Measurements from ENCODE around the gene SERPINE2. TPM values are rescaled to one million over a fixed set of nuclear protein-coding genes. Genes with fewer than 3 reads are reported as not detected.

SERPINE2 gene
- total RNA-seq, 1 experiment from 2014 or later = 93.3 TPM

GRCh38 chr2:224027070-224027469 lies 12.0 kb downstream of the SERPINE2 start:
- Histone ChIP-seq H3K9me2 (ENCODE audit: insufficient read depth) (no peaks in the 10 kb centered on the region), H3K4me2 (ENCODE audit: low read length) (no peak overlapping the region)

More at GRCh38 chr2:224027070-224027469, 12.0 kb downstream of the SERPINE2 start:
- ATAC-seq (no peak), DNase-seq (ENCODE audit: low read depth, low spot score) (no peak)
- no peaks in the 10 kb centered on the region for H4K20me1 ChIP-seq (ENCODE audit: insufficient read depth)
- intact Hi-C loops (cut with micrococcal nuclease) = no loop called here
- H3K4me3 ChIP-seq (replicated peaks in 1 of 2; ENCODE audit: low read depth in 1 of 2, low read length in 2 of 2) = no peak overlapping the region
- H3K9ac ChIP-seq (ENCODE audit: low read length) = no peak overlapping the region
- ChIA-PET RAD21 (ENCODE audit: low non-redundant PET in 1 of 2, low total read pairs in 2 of 2, uncharacterized antibody in 2 of 2, unreplicated experiment in 2 of 2) (no interaction called here), POLR2A (no interaction called here), CTCF (no interaction called here)
- no peaks in the 10 kb centered on the region for H3K9me3 ChIP-seq (ENCODE audit: control insufficient read depth in 1 of 2, insufficient read depth in 1 of 2, low read depth in 1 of 2, low read length in 2 of 2)
- no TSS peak for BruUV-seq (replicated peaks)
- H3K4me1 ChIP-seq (ENCODE audit: control insufficient read depth in 1 of 2, insufficient read depth in 2 of 2, low read length in 2 of 2) = no peaks in the 10 kb centered on the region
- H3K36me3 ChIP-seq (ENCODE audit: control insufficient read depth in 1 of 2, insufficient read depth in 2 of 2, low read length in 2 of 2) = peaks cover 0 to 3% of the 10 kb centered on the region in 2 experiments; a peak in 1 of 4 replicates
- no peaks in the 10 kb centered on the region for H3K27me3 ChIP-seq (ENCODE audit: insufficient read depth, low read length)
- TF ChIP-seq SIN3A (IDR thresholded peaks at IDR 0.05; ENCODE audit: low read depth) (no peak), FOSL1 (IDR thresholded peaks at IDR 0.05; ENCODE audit: low read depth) (no peak), CTCF (IDR thresholded peaks at IDR 0.05 in 2 of 3, conservative IDR thresholded peaks at IDR 0.05 in 1 of 3; ENCODE audit: borderline replicate concordance in 1 of 3, insufficient read depth in 1 of 3, low read depth in 2 of 3, low read length in 2 of 3) (no peak), CBX3 (IDR thresholded peaks at IDR 0.05; ENCODE audit: low read depth) (no peak), TCF7L2 (IDR thresholded peaks at IDR 0.05; ENCODE audit: borderline replicate concordance, extremely low read depth, insufficient read depth, insufficient read length) (no peak), EZH2 (IDR thresholded peaks at IDR 0.05) (no peak), ZBTB33 (IDR thresholded peaks at IDR 0.05; ENCODE audit: extremely low read depth, insufficient replicate concordance, low read length) (no peak), SRF (IDR thresholded peaks at IDR 0.05; ENCODE audit: low read depth) (no peak), CEBPB (IDR thresholded peaks at IDR 0.05; ENCODE audit: low read depth) (no peak), ZNF274 (IDR thresholded peaks at IDR 0.05; ENCODE audit: low read depth, low read length) (no peak), ZFX (IDR thresholded peaks at IDR 0.05) (no peak), MAX (IDR thresholded peaks at IDR 0.05) (no peak), ELF1 (IDR thresholded peaks at IDR 0.05; ENCODE audit: borderline replicate concordance, low read depth) (no peak), EGR1 (IDR thresholded peaks at IDR 0.05; ENCODE audit: low read depth) (no peak), JUND (IDR thresholded peaks at IDR 0.05) (no peak), REST (IDR thresholded peaks at IDR 0.05; ENCODE audit: low read depth) (no peak), ATF3 (IDR thresholded peaks at IDR 0.05) (no peak)
- peaks cover 8% of the 10 kb centered on the region; the same call in 1 of the 2 replicates for H3K79me2 ChIP-seq (ENCODE audit: insufficient read depth, low read length)
- H3K27ac ChIP-seq (ENCODE audit: low read depth, low read length) = no peak overlapping the region
- no peak overlapping the region for H2AFZ ChIP-seq (ENCODE audit: low read depth, low read length, poor library complexity, severe bottlenecking)

Measured in HCT116 (cell line).